HG03066 (cell line): ENCODE measurements around the gene NEO1.

ENCODE experiments used
- ATAC-seq: cut with Tn5 transposase; IDR thresholded peaks from one replicate; pipeline ENCODE4 v1.9.1; 2021; ENCODE audit warnings: low read depth; ENCODE audit not compliant: unreplicated experiment

Gene NEO1

GRCh38 chr15:73075160-73075859, 23.0 kb downstream of the NEO1 start:
- no peak for ATAC-seq

GRCh38 chr15:73078291-73078690, 26.0 kb downstream of the NEO1 start:
- no peak for ATAC-seq

GRCh38 chr15:73078722-73079121, 26.5 kb downstream of the NEO1 start:
- no peak for ATAC-seq

GRCh38 chr15:73079565-73079964, 27.3 kb downstream of the NEO1 start:
- no peak for ATAC-seq

GRCh38 chr15:73081321-73081958, 29.2 kb downstream of the NEO1 start:
- ATAC-seq = no peak

- ATAC-seq = no peak
These were observed 30.5 kb downstream of the NEO1 start for GRCh38 chr15:73082812-73083211.

GRCh38 chr15:73087098-73087497, 34.8 kb downstream of the NEO1 start:
- ATAC-seq = no peak

- ATAC-seq = no peak
These were observed 52.8 kb downstream of the NEO1 start for GRCh38 chr15:73105064-73105463.

GRCh38 chr15:73108676-73109075, 56.4 kb downstream of the NEO1 start:
- no peak for ATAC-seq

- no peak for ATAC-seq
These were observed 57.5 kb downstream of the NEO1 start for GRCh38 chr15:73109765-73110164.

GRCh38 chr15:73110201-73110600, 57.9 kb downstream of the NEO1 start:
- ATAC-seq = no peak

- no peak for ATAC-seq
These were observed 61.8 kb downstream of the NEO1 start for GRCh38 chr15:73114064-73114463.

GRCh38 chr15:73116164-73116563, 63.9 kb downstream of the NEO1 start:
- no peak for ATAC-seq

GRCh38 chr15:73118055-73118454, 65.8 kb downstream of the NEO1 start:
- no peak for ATAC-seq

- ATAC-seq = no peak
These were observed 67.2 kb downstream of the NEO1 start for GRCh38 chr15:73119478-73119877.

GRCh38 chr15:73120269-73120668, 68.0 kb downstream of the NEO1 start:
- ATAC-seq = no peak

GRCh38 chr15:73125219-73125618, 73.0 kb downstream of the NEO1 start:
- ATAC-seq = no peak

- no peak for ATAC-seq
These were observed 75.2 kb downstream of the NEO1 start for GRCh38 chr15:73127302-73127936.

- ATAC-seq = no peak
These were observed 78.6 kb downstream of the NEO1 start for GRCh38 chr15:73130830-73131229.

- ATAC-seq = no peak
These were observed 81.9 kb downstream of the NEO1 start for GRCh38 chr15:73134196-73134595.

- no peak for ATAC-seq
These were observed 86.9 kb downstream of the NEO1 start for GRCh38 chr15:73139041-73139743.
